HepG2 (cell line): ENCODE results near the gene GPN2. TPM values are rescaled to one million over a fixed set of nuclear protein-coding genes. Genes with fewer than 3 reads are reported as not detected.
A peak's percentile ranks its signal among the peaks of the same experiment; 100 is the strongest.

ENCODE experiments used
- CEBPG ChIP-seq: IDR thresholded peaks from 2 replicates; pipeline ENCODE4 v1.6.1; 2016
- DBP ChIP-seq: sonication (generic); formaldehyde crosslinking; IDR thresholded peaks from 2 replicates; pipeline ENCODE4 v1.4.0; 2020; ENCODE audit warnings: missing genetic modification reagents; ENCODE audit errors: not compliant biosample characterization
- DPF2 ChIP-seq: sonication (generic); formaldehyde crosslinking; IDR thresholded peaks from 2 replicates; pipeline ENCODE4 v1.4.0; 2020; ENCODE audit warnings: mild to moderate bottlenecking, low read depth, missing genetic modification reagents, borderline replicate concordance
- HBP1 ChIP-seq: IDR thresholded peaks from 2 replicates; pipeline ENCODE4 v1.6.1; 2016; ENCODE audit warnings: low read depth, control low read depth
- IKZF1 ChIP-seq: fragments of 450-650 bp; IDR thresholded peaks from 2 replicates; pipeline ENCODE4 v1.7.1; 2016
- IKZF4 ChIP-seq: sonication (generic); formaldehyde crosslinking; IDR thresholded peaks from 2 replicates; pipeline ENCODE4 v1.5.1; 2020; ENCODE audit warnings: borderline replicate concordance, mild to moderate bottlenecking, low read depth, missing genetic modification reagents; ENCODE audit errors: not compliant biosample characterization
- NR1H2 ChIP-seq: sonication (generic); formaldehyde crosslinking; IDR thresholded peaks from 2 replicates; pipeline ENCODE4 v1.8.1; 2022; ENCODE audit warnings: low read depth, missing genetic modification reagents, borderline replicate concordance
- PBX2 ChIP-seq: IDR thresholded peaks from 2 replicates; pipeline ENCODE4 v1.6.1; 2016; ENCODE audit warnings: control low read depth
- RFX3 ChIP-seq: IDR thresholded peaks from 2 replicates; pipeline ENCODE4 v1.6.1; 2016; ENCODE audit warnings: missing biosample characterization, missing genetic modification reagents
- SRSF1 ChIP-seq: fragments of 200-400 bp; formaldehyde crosslinking; optimal IDR thresholded peaks from 2 replicates; pipeline ENCODE3; 2017; ENCODE audit warnings: mild to moderate bottlenecking, low read depth, low read length, moderate library complexity
- TARDBP ChIP-seq: sonication (generic); formaldehyde crosslinking; IDR thresholded peaks from 2 replicates; pipeline ENCODE4 v1.8.0; 2022; ENCODE audit warnings: mild to moderate bottlenecking, missing genetic modification reagents
- TFDP1 ChIP-seq: IDR thresholded peaks from 2 replicates; pipeline ENCODE4 v1.6.1; 2016; ENCODE audit warnings: missing compliant biosample characterization, missing genetic modification reagents, borderline replicate concordance
- TRIM24 ChIP-seq: sonication (generic); formaldehyde crosslinking; IDR thresholded peaks from 2 replicates; pipeline ENCODE4 v1.8.0; 2022; ENCODE audit warnings: mild to moderate bottlenecking, missing genetic modification reagents
- ZBTB33 ChIP-seq: sonication (generic); formaldehyde crosslinking; IDR thresholded peaks from 2 replicates; pipeline ENCODE4 v1.4.0; 2020; ENCODE audit warnings: missing genetic modification reagents
- ZFY ChIP-seq: sonication (generic); formaldehyde crosslinking; IDR thresholded peaks from 2 replicates; pipeline ENCODE4 v1.4.0; 2020; ENCODE audit warnings: missing genetic modification reagents
- ZNF10 ChIP-seq: sonication (generic); formaldehyde crosslinking; IDR thresholded peaks from 2 replicates; pipeline ENCODE4 v1.4.0; 2020; ENCODE audit warnings: mild to moderate bottlenecking, low read depth, missing genetic modification reagents, borderline replicate concordance
- ZNF12 ChIP-seq: sonication (generic); formaldehyde crosslinking; IDR thresholded peaks from 2 replicates; pipeline ENCODE4 v1.5.0; 2020; ENCODE audit warnings: missing genetic modification reagents
- ZNF33A ChIP-seq: sonication (generic); formaldehyde crosslinking; IDR thresholded peaks from 2 replicates; pipeline ENCODE4 v1.5.1; 2020; ENCODE audit warnings: missing genetic modification reagents, mild to moderate bottlenecking, moderate library complexity, borderline replicate concordance
- ZNF562 ChIP-seq: sonication (generic); formaldehyde crosslinking; IDR thresholded peaks from 2 replicates; pipeline ENCODE4 v1.8.0; 2022; ENCODE audit warnings: missing genetic modification reagents, borderline replicate concordance
- ZNF614 ChIP-seq: IDR thresholded peaks from 2 replicates; pipeline ENCODE4 v1.6.1; 2018; ENCODE audit warnings: missing biosample characterization, missing genetic modification reagents, inconsistent platforms, borderline replicate concordance
- ZNF629 ChIP-seq: sonication (generic); formaldehyde crosslinking; conservative IDR thresholded peaks from 2 replicates; pipeline ENCODE4 v1.5.0; 2020; ENCODE audit warnings: missing genetic modification reagents
- ZNF713 ChIP-seq: sonication (generic); formaldehyde crosslinking; IDR thresholded peaks from 2 replicates; pipeline ENCODE4 v1.4.0; 2020; ENCODE audit warnings: mild to moderate bottlenecking, missing genetic modification reagents
- ZNF879 ChIP-seq: sonication (generic); formaldehyde crosslinking; IDR thresholded peaks from 2 replicates; pipeline ENCODE4 v1.8.1; 2023; ENCODE audit warnings: missing genetic modification reagents
- polyA plus RNA-seq, 8 experiments: library from polyadenylated mRNA; depleted of rRNA in 3 of 8; stranded (reverse) in 7 of 8; unstranded in 1 of 8; fragments of >200 nt; fragmentation: Illumina TruSeq in 4 of 8; extraction: Trizol in 4 of 8; gene quantifications; 2 replicates each; pipeline versions ENCODE4 v1.2.1 to v1.2.3, GENCODE V29; 2011 to 2016; ENCODE audit warnings: low read depth in 4 of 8, missing spikeins in 1 of 8, mixed read lengths in 1 of 8; ENCODE audit not compliant: insufficient read depth in 1 of 8
- total RNA-seq, 5 experiments: library from RNA; depleted of rRNA; stranded (reverse); fragments of >200 nt; fragmentation: Illumina TruSeq; extraction: Trizol; gene quantifications; 2 replicates each; pipeline ENCODE4 v1.2.3, GENCODE V29; 2016; ENCODE audit warnings: low read depth in 1 of 5

The GPN2 gene
- total and polyA plus RNA-seq, 2 of the 13 experiments (the other 11 are each of a cell fraction or from before 2014, with no cell fraction given), result 19.3 to 38.9 TPM

- TF ChIP-seq CEBPG (CRISPR knock-in tag), result peak; percentile 75
- TF ChIP-seq ZFY (CRISPR knock-in tag), result peak; percentile 78
- TF ChIP-seq ZNF614, result peak; percentile 88
- TF ChIP-seq ZNF629 (CRISPR knock-in tag), result peak; percentile 53
- TF ChIP-seq ZNF12 (CRISPR knock-in tag), result peak; percentile 62
- TF ChIP-seq RFX3 (CRISPR knock-in tag), result peak; percentile 26; the same call in 1 of the 2 replicates
- TF ChIP-seq DBP (CRISPR knock-in tag), result no peak
- no peak for TF ChIP-seq ZNF33A (CRISPR knock-in tag)
- TF ChIP-seq SRSF1, result peak; percentile 93
- no peak for TF ChIP-seq IKZF1
- TF ChIP-seq NR1H2 (CRISPR knock-in tag), result peak; percentile 77; the same call in 1 of the 2 replicates
- peak; percentile 56; the same call in 1 of the 2 replicates for TF ChIP-seq TFDP1 (CRISPR knock-in tag)
- peak; percentile 49; the same call in 1 of the 2 replicates for TF ChIP-seq HBP1
- no peak for TF ChIP-seq ZNF10 (CRISPR knock-in tag)
- peak; percentile 92 for TF ChIP-seq TRIM24 (CRISPR knock-in tag)
- no peak for TF ChIP-seq ZNF713 (CRISPR knock-in tag)
- peak; percentile 88 for TF ChIP-seq TARDBP (CRISPR knock-in tag)
- TF ChIP-seq DPF2, result peak; percentile 91
- peak; percentile 55; the same call in 1 of the 2 replicates for TF ChIP-seq PBX2 (CRISPR knock-in tag)
- no peak for TF ChIP-seq ZNF879 (CRISPR knock-in tag)
- TF ChIP-seq ZBTB33 (CRISPR knock-in tag), result peak; percentile 45; the same call in 1 of the 2 replicates
- TF ChIP-seq IKZF4 (CRISPR knock-in tag), result peak; percentile 65
- TF ChIP-seq ZNF562, result no peak
Measured at GRCh38 chr1:26913754-26914619, 23.9 kb upstream of the GPN2 start, which contains the start of gene NR0B2 (continued).
